Fibroblast of lung (primary cell): Measurements from ENCODE around the gene GZMB.

Source experiments
- CTCF ChIP-seq, 2 donors: IDR thresholded peaks in 1 of 2; conservative IDR thresholded peaks in 1 of 2; 1 replicate in 1 of 2; 2 replicates in 1 of 2; pipeline ENCODE4 v1.5.1; 2011 to 2012; ENCODE audit warnings: low read length in 2 of 2, control low read depth in 1 of 2, inconsistent platforms in 1 of 2, low read depth in 1 of 2, mild to moderate bottlenecking in 1 of 2
- EZH2 ChIP-seq: IDR thresholded peaks from 2 replicates; pipeline ENCODE4 v1.5.1; 2012; ENCODE audit warnings: low read length, control low read depth, mild to moderate bottlenecking; ENCODE audit errors: missing control alignments

- TF ChIP-seq CTCF (conservative IDR thresholded peaks at IDR 0.05 in 1 of 2, IDR thresholded peaks at IDR 0.05 in 1 of 2; ENCODE audit: low read depth in 1 of 2, low read length in 2 of 2), result no peak
- TF ChIP-seq EZH2, result no peak
These were observed 637 bp downstream of the GZMB start for GRCh38 chr14:24633353-24633752.
